Gastrocnemius medialis (tissue), 4 donors: ENCODE measurements around the gene GEN1.

Source experiments
- POLR2A ChIP-seq, 2 donors: fragments of 450-650 bp; IDR thresholded peaks; one replicate each; pipeline ENCODE4 v1.6.1; 2017; ENCODE audit warnings: antibody characterized with exemption in 2 of 2, mild to moderate bottlenecking in 2 of 2, moderate library complexity in 2 of 2
- TF ChIP-seq, protein P1 (sequence below), 5 experiments: fragments of 450-650 bp in 3 of 5; fragments of 200-600 bp in 2 of 5; sonication (generic) in 2 of 5; IDR thresholded peaks in 4 of 5; conservative IDR thresholded peaks in 1 of 5; 1 replicate in 4 of 5; 2 replicates in 1 of 5; pipeline ENCODE4 v1.5.1; 2016 to 2019; ENCODE audit warnings: antibody characterized with exemption in 5 of 5, mild to moderate bottlenecking in 3 of 5, moderate library complexity in 3 of 5

DNA sequence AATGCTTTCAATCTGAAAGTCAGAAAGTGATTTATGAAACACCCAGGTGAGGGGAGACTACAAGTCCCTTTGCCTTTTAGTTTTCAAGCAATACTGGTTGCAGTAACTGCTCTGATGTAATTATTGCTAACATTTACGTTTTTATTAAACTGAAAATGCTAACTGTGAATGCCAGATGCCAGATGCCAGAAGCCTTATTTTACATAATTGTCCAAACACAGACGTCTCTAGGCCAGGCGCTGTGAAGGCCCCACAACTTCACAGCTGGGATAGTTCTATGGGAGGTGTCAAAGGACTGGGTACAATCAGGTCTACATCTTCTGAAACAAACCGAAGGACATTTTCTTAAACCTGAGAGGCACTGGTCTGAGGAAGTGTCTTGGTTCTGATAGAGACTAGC is 34.8 kb downstream of the GEN1 start:
- TF ChIP-seq, protein P1, sequence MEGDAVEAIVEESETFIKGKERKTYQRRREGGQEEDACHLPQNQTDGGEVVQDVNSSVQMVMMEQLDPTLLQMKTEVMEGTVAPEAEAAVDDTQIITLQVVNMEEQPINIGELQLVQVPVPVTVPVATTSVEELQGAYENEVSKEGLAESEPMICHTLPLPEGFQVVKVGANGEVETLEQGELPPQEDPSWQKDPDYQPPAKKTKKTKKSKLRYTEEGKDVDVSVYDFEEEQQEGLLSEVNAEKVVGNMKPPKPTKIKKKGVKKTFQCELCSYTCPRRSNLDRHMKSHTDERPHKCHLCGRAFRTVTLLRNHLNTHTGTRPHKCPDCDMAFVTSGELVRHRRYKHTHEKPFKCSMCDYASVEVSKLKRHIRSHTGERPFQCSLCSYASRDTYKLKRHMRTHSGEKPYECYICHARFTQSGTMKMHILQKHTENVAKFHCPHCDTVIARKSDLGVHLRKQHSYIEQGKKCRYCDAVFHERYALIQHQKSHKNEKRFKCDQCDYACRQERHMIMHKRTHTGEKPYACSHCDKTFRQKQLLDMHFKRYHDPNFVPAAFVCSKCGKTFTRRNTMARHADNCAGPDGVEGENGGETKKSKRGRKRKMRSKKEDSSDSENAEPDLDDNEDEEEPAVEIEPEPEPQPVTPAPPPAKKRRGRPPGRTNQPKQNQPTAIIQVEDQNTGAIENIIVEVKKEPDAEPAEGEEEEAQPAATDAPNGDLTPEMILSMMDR (IDR thresholded peaks at IDR 0.05 in 4 of 5, conservative IDR thresholded peaks at IDR 0.05 in 1 of 5) = no peak
- TF ChIP-seq POLR2A (IDR thresholded peaks at IDR 0.05) = no peak
